Natural killer cell (primary cell): Measurements from ENCODE around the gene KAZN. TPM values are rescaled to one million over a fixed set of nuclear protein-coding genes. Genes with fewer than 3 reads are reported as not detected.

Source experiments
- ATAC-seq, 3 donors: fragments of 150-1000 bp in 2 of 3; fragments of 200-7000 bp in 1 of 3; cut with Tn5 transposase; 1 replicate in 1 of 3; 2 replicates in 2 of 3; pipeline ENCODE4 v1.10.0; 2021; ENCODE audit warnings: mild to moderate bottlenecking in 2 of 3, moderate library complexity in 2 of 3
- DNase-seq, 2 donors: peaks; one replicate each; pipeline versions ENCODE4 v3.0.0 to v3.0.0-alpha.2; 2013 to 2021; ENCODE audit warnings: mixed read lengths in 1 of 2
- H3K27ac ChIP-seq: one replicate; pipeline ENCODE4 v1.5.1; 2013; ENCODE audit warnings: mild to moderate bottlenecking, low read length
- H3K27me3 ChIP-seq: one replicate; pipeline ENCODE4 v1.6.1; 2013; ENCODE audit warnings: low read length; ENCODE audit not compliant: control insufficient read depth, insufficient read depth
- H3K36me3 ChIP-seq: one replicate; pipeline ENCODE4 v1.6.1; 2013; ENCODE audit warnings: low read length; ENCODE audit not compliant: control insufficient read depth, insufficient read depth
- H3K4me1 ChIP-seq: one replicate; pipeline ENCODE4 v1.6.1; 2013; ENCODE audit warnings: low read length; ENCODE audit not compliant: control insufficient read depth, insufficient read depth
- H3K4me3 ChIP-seq: one replicate; pipeline ENCODE4 v1.5.1; 2013; ENCODE audit warnings: low read length
- H3K9me3 ChIP-seq: one replicate; pipeline ENCODE4 v1.6.1; 2013; ENCODE audit warnings: low read length; ENCODE audit not compliant: control insufficient read depth, insufficient read depth
- H3K27ac Mint-ChIP-seq, 2 donors: one replicate each; pipeline ENCODE4 v1.8.0; 2022; ENCODE audit warnings: mild to moderate bottlenecking in 2 of 2, mixed read lengths in 2 of 2, moderate library complexity in 1 of 2
- H3K27me3 Mint-ChIP-seq, 2 donors: one replicate each; pipeline ENCODE4 v1.8.0; 2022; ENCODE audit warnings: low read depth in 2 of 2, mixed read lengths in 2 of 2
- H3K36me3 Mint-ChIP-seq: one replicate; pipeline ENCODE4 v1.8.0; 2022; ENCODE audit warnings: mixed read lengths
- H3K4me1 Mint-ChIP-seq, 2 donors: one replicate each; pipeline ENCODE4 v1.8.0; 2022; ENCODE audit warnings: mixed read lengths in 2 of 2
- H3K4me3 Mint-ChIP-seq: one replicate; pipeline ENCODE4 v1.8.0; 2022; ENCODE audit warnings: mild to moderate bottlenecking, moderate library complexity, mixed read lengths
- H3K9me3 Mint-ChIP-seq, 2 donors: one replicate each; pipeline ENCODE4 v1.8.0; 2022; ENCODE audit warnings: mixed read lengths in 2 of 2
- WGBS: methylation state at CpG from one replicate; pipeline ENCODE4 v1.1.7; 2013; ENCODE audit warnings: missing lambda C conversion rate; ENCODE audit not compliant: insufficient coverage; 5-methylcytosine and 5-hydroxymethylcytosine counted together
- intact Hi-C: fragments of 100-400 bp; cut with micrococcal nuclease; formaldehyde crosslinking; loops from one replicate; pipeline ENCODE4 v1.14.2; 2022
- total RNA-seq, 4 donors: library from RNA; stranded (reverse); fragments of 120-200 nt in 1 of 4; gene quantifications; one replicate each; pipeline versions ENCODE4 v1.2.3 to v1.2.4, GENCODE V29; 2013 to 2022
- TF ChIP-seq, protein P1 (sequence below): fragments of 200-600 bp; IDR thresholded peaks from one replicate; pipeline ENCODE4 v1.8.0; 2022; ENCODE audit warnings: antibody characterized with exemption

Gene KAZN
- total RNA-seq, 3 donors from 2014 or later (not counting 1 experiment from before 2014, with no cell fraction given) = 1.2 to 2.0 (median 1.7) TPM

DNA sequence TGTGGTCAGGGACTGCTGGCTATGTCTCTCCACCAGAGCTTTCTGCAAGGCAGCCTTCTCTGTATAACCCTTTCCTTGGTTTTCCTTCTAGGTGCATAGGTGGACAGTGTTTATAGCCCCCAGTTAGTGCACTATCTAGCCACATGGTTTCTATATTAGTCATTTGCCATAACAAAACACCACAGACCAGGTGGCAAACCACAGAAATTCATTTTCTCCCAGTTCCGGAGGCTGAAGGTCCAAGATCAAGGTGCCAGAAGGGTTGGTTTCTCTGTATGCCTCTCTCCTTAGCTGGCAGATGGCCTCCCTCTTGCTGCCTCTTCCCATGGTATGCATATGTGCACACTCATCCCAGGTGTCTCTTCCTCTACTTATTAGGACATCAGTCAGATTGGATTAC is 106.4 kb downstream of the KAZN start:
- WGBS = 39% methylated on average over 1 of the region's 1 CpG

GRCh38 chr1:14705824-14706223 is 107.3 kb downstream of the KAZN start:
- H3K4me1 Mint-ChIP-seq = no peaks in the 10 kb centered on the region
- H3K27me3 Mint-ChIP-seq = peaks cover 16 to 21% of the 10 kb centered on the region in 2 donors
- TF ChIP-seq, protein P1, sequence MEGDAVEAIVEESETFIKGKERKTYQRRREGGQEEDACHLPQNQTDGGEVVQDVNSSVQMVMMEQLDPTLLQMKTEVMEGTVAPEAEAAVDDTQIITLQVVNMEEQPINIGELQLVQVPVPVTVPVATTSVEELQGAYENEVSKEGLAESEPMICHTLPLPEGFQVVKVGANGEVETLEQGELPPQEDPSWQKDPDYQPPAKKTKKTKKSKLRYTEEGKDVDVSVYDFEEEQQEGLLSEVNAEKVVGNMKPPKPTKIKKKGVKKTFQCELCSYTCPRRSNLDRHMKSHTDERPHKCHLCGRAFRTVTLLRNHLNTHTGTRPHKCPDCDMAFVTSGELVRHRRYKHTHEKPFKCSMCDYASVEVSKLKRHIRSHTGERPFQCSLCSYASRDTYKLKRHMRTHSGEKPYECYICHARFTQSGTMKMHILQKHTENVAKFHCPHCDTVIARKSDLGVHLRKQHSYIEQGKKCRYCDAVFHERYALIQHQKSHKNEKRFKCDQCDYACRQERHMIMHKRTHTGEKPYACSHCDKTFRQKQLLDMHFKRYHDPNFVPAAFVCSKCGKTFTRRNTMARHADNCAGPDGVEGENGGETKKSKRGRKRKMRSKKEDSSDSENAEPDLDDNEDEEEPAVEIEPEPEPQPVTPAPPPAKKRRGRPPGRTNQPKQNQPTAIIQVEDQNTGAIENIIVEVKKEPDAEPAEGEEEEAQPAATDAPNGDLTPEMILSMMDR = no peak
- Histone ChIP-seq H3K27ac (no peak overlapping the region), H3K9me3 (peaks cover 10% of the 10 kb centered on the region), H3K4me3 (no peak overlapping the region), H3K27me3 (no peaks in the 10 kb centered on the region), H3K36me3 (no peaks in the 10 kb centered on the region), H3K4me1 (no peaks in the 10 kb centered on the region)
- no peak overlapping the region for H3K4me3 Mint-ChIP-seq
- no peaks in the 10 kb centered on the region for H3K9me3 Mint-ChIP-seq
- intact Hi-C loops = no loop called here
- 90% methylated on average over 5 of the region's 5 CpGs for WGBS
- DNase-seq (no peak), ATAC-seq (no peak)
- no peaks in the 10 kb centered on the region for H3K36me3 Mint-ChIP-seq
- no peak overlapping the region for H3K27ac Mint-ChIP-seq

More for the DNA sequence above, 106.4 kb downstream of the KAZN start:
- intact Hi-C loops = no loop called here
- Histone ChIP-seq H3K4me1 (no peaks in the 10 kb centered on the region), H3K36me3 (no peaks in the 10 kb centered on the region), H3K27me3 (no peaks in the 10 kb centered on the region), H3K27ac (no peak overlapping the region), H3K4me3 (no peak overlapping the region), H3K9me3 (peaks cover 10% of the 10 kb centered on the region)
- ATAC-seq (no peak), DNase-seq (no peak)
- Mint-ChIP-seq H3K4me3 (no peak overlapping the region), H3K36me3 (no peaks in the 10 kb centered on the region), H3K9me3 (no peaks in the 10 kb centered on the region), H3K27ac (no peak overlapping the region), H3K4me1 (no peaks in the 10 kb centered on the region), H3K27me3 (peaks cover 13 to 16% of the 10 kb centered on the region in 2 donors)
- TF ChIP-seq, protein P1 = no peak

DNA sequence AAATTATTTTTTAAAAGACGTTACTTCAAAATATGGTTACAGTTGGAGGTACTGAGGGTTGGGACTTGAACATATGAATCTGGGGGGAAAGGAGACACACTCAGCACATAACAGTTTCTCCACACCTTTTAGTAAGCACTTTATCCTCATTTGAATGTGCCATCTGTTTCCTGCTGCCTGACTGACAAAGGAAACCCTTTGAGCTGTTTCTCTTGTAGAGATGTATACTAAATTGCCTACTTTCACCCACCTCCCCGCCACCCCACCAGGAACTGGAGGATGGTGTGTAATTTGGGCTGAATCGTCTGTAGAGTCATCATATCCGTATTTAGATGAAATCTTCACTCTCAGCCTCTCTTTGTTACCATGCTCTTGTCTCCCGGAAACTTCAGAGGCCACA is 108.1 kb downstream of the KAZN start:
- Mint-ChIP-seq H3K27ac (no peak overlapping the region), H3K27me3 (peaks cover 15 to 21% of the 10 kb centered on the region in 2 donors), H3K9me3 (no peaks in the 10 kb centered on the region), H3K4me3 (no peak overlapping the region), H3K36me3 (no peaks in the 10 kb centered on the region), H3K4me1 (no peaks in the 10 kb centered on the region)
- peaks cover 10% of the 10 kb centered on the region for H3K9me3 ChIP-seq
- intact Hi-C loops = no loop called here
- H3K4me3 ChIP-seq = no peak overlapping the region
- DNase-seq (no peak), ATAC-seq (no peak)
- no peaks in the 10 kb centered on the region for H3K36me3 ChIP-seq
- H3K4me1 ChIP-seq = no peaks in the 10 kb centered on the region
- WGBS = 0% methylated on average over 2 of the region's 5 CpGs
- no peak overlapping the region for H3K27ac ChIP-seq
- TF ChIP-seq, protein P1 = no peak
- no peaks in the 10 kb centered on the region for H3K27me3 ChIP-seq
